Activated T-helper 1 cell treated with anti-CD3 and anti-CD28 coated beads, Interleukin-12 subunit alpha, Interleukin-12 subunit beta, Interleukin-2, Interleukin-4 antibody, amounts not matched to agents 30 ng/mL and 10 ng/mL and 1 ng/mL, durations not matched to agents 14 hours and 24 hours and 36 hours (primary cell): ENCODE measurements around the gene SPTB. TPM values are rescaled to one million over a fixed set of nuclear protein-coding genes. Genes with fewer than 3 reads are reported as not detected.

ENCODE experiments used
- DNase-seq: peaks from one replicate; pipeline ENCODE4 v3.0.0; 2021; ENCODE audit warnings: low spot score
- H3K27ac Mint-ChIP-seq: one replicate; pipeline ENCODE4 v1.8.0; 2021; ENCODE audit warnings: mild to moderate bottlenecking, mixed read lengths
- H3K27me3 Mint-ChIP-seq: one replicate; pipeline ENCODE4 v1.8.0; 2022; ENCODE audit warnings: mild to moderate bottlenecking, moderate library complexity, mixed read lengths; ENCODE audit not compliant: insufficient read depth
- H3K36me3 Mint-ChIP-seq: one replicate; pipeline ENCODE4 v1.8.0; 2021; ENCODE audit warnings: low read depth, mixed read lengths
- H3K4me1 Mint-ChIP-seq: one replicate; pipeline ENCODE4 v1.8.0; 2021; ENCODE audit warnings: low read depth, mixed read lengths
- H3K4me3 Mint-ChIP-seq: one replicate; pipeline ENCODE4 v1.8.0; 2021; ENCODE audit warnings: mild to moderate bottlenecking, moderate library complexity, mixed read lengths
- H3K9me3 Mint-ChIP-seq: one replicate; pipeline ENCODE4 v1.8.0; 2021; ENCODE audit warnings: mixed read lengths
- intact Hi-C: fragments of 100-400 bp; cut with micrococcal nuclease; formaldehyde crosslinking; loops from one replicate; pipeline ENCODE4 v1.15.1; 2024
- total RNA-seq: library from RNA; stranded (reverse); gene quantifications from 2 replicates; pipeline ENCODE4 v1.2.3, GENCODE V29; 2022

SPTB gene
- total RNA-seq, 1 donor from 2014 or later: not detected

GRCh38 chr14:64734990-64735389 lies 144.7 kb downstream of the SPTB start:
- Mint-ChIP-seq H3K9me3 (no peaks in the 10 kb centered on the region), H3K27me3 (no peaks in the 10 kb centered on the region), H3K4me1 (peaks cover 26% of the 10 kb centered on the region), H3K36me3 (peaks cover 8% of the 10 kb centered on the region), H3K4me3 (no peak overlapping the region), H3K27ac (no peak overlapping the region)
- intact Hi-C loops: no loop called here
- no peak for DNase-seq

- no peak overlapping the region for H3K4me3 Mint-ChIP-seq
These were observed 145.8 kb downstream of the SPTB start for GRCh38 chr14:64733899-64734298.

GRCh38 chr14:64733321-64733720 lies 146.4 kb downstream of the SPTB start:
- peaks cover 40% of the 10 kb centered on the region for H3K4me1 Mint-ChIP-seq

More at GRCh38 chr14:64733899-64734298, 145.8 kb downstream of the SPTB start:
- Mint-ChIP-seq H3K36me3 (peaks cover 10% of the 10 kb centered on the region), H3K27ac (no peak overlapping the region), H3K4me1 (peaks cover 37% of the 10 kb centered on the region), H3K9me3 (no peaks in the 10 kb centered on the region), H3K27me3 (no peaks in the 10 kb centered on the region)
- DNase-seq: no peak
- intact Hi-C loops: no loop called here

DNA sequence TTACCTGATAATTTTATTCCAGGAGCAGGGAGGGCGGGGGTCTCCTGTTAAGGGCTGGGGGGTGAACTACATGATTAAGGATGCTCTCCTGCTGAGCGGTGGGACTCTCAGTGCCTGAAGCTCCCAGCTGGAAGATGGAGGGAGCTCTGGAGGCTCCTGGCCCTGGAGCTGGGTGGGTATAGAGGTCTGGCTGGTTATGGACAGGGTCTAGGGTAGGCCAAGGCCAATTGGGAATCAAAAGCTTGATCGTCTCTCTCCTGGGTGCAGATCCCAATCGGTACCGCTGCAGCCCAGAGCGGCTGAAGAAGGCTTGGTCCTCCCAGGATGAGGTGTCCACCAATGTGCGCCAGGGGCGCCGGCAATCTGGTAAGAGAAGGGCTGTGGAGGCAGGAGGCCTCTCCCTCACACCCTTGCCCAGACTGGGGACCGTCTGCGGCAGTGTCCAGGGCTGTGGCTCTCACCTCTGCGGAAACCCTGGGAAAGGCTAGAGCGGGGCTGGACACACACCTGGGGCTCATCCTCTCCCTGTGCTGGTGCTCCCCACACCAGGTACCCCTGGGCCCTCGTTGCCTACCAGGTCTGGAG lies 147.1 kb downstream of the SPTB start:
- Mint-ChIP-seq H3K27ac (no peak overlapping the region), H3K27me3 (no peaks in the 10 kb centered on the region), H3K9me3 (no peaks in the 10 kb centered on the region), H3K4me3 (no peak overlapping the region), H3K36me3 (peaks cover 10% of the 10 kb centered on the region), H3K4me1 (peaks cover 40% of the 10 kb centered on the region)
- no peak for DNase-seq
- intact Hi-C loops: no loop called here

More at GRCh38 chr14:64733321-64733720, 146.4 kb downstream of the SPTB start:
- Mint-ChIP-seq H3K4me3 (no peak overlapping the region), H3K36me3 (peaks cover 10% of the 10 kb centered on the region), H3K27ac (no peak overlapping the region), H3K9me3 (no peaks in the 10 kb centered on the region), H3K27me3 (no peaks in the 10 kb centered on the region)
- intact Hi-C loops: no loop called here
- no peak for DNase-seq

DNA sequence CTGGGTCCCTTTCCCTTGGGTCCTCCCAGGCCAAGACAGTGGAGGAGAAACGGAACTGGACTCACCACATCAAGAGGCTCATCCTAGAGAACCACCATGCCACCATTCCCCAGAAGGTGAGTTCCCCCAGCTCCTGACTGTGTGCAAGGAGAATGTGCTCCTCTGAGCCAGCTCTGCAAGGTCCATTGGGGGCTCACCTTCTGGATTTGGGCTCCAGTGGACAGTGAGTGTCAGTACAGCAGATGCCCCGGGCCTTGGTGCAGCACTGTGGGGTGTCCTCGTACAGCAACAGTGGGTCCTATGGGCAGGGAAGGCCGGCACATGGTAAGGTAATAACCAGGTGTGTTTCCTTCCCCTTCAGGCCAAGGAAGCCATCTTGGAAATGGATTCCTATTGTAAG lies 147.6 kb downstream of the SPTB start:
- intact Hi-C loops: no loop called here
- peaks cover 42% of the 10 kb centered on the region for H3K4me1 Mint-ChIP-seq
- H3K27ac Mint-ChIP-seq: no peak overlapping the region
- no peaks in the 10 kb centered on the region for H3K9me3 Mint-ChIP-seq
- H3K27me3 Mint-ChIP-seq: no peaks in the 10 kb centered on the region
- peaks cover 10% of the 10 kb centered on the region for H3K36me3 Mint-ChIP-seq
- DNase-seq: no peak
- no peak overlapping the region for H3K4me3 Mint-ChIP-seq

DNA sequence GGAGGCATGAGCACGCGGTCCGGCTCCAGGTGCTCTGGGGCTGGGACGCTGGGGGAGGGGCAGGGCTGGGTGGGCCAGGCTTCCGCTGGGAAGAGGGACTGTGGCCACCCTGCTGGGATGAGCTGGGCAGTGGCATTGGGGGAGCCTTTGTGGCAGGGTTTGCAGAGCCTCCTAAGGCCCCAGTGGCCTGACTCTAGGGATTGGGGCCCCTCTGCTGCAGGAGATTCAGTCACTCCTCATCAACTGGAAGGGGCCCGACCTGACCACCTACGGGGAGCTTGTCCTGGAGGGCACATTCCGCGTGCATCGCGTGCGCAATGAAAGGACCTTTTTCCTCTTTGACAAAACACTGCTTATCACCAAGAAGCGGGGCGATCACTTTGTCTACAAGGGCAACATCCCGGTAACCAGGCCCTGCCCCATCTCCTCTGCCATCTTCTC lies 148.5 kb downstream of the SPTB start:
- no peak for DNase-seq
- H3K9me3 Mint-ChIP-seq: no peaks in the 10 kb centered on the region
- intact Hi-C loops: no loop called here
- no peak overlapping the region for H3K27ac Mint-ChIP-seq
- H3K27me3 Mint-ChIP-seq: no peaks in the 10 kb centered on the region
- peaks cover 51% of the 10 kb centered on the region for H3K4me1 Mint-ChIP-seq
- H3K36me3 Mint-ChIP-seq: peaks cover 10% of the 10 kb centered on the region
- no peak overlapping the region for H3K4me3 Mint-ChIP-seq

GRCh38 chr14:64730681-64731080 lies 149.0 kb downstream of the SPTB start:
- H3K4me1 Mint-ChIP-seq: peaks cover 56% of the 10 kb centered on the region
- no peaks in the 10 kb centered on the region for H3K27me3 Mint-ChIP-seq
- intact Hi-C loops: no loop called here
- no peaks in the 10 kb centered on the region for H3K9me3 Mint-ChIP-seq
- no peak for DNase-seq
- H3K27ac Mint-ChIP-seq: no peak overlapping the region
- peaks cover 10% of the 10 kb centered on the region for H3K36me3 Mint-ChIP-seq
- no peak overlapping the region for H3K4me3 Mint-ChIP-seq

GRCh38 chr14:64730061-64730440 lies 149.7 kb downstream of the SPTB start:
- H3K36me3 Mint-ChIP-seq: peaks cover 10% of the 10 kb centered on the region
- H3K27me3 Mint-ChIP-seq: no peaks in the 10 kb centered on the region
- H3K27ac Mint-ChIP-seq: no peak overlapping the region
- peaks cover 57% of the 10 kb centered on the region for H3K4me1 Mint-ChIP-seq
- H3K9me3 Mint-ChIP-seq: no peaks in the 10 kb centered on the region
- no peak for DNase-seq
- no peak overlapping the region for H3K4me3 Mint-ChIP-seq
- intact Hi-C loops: no loop called here

DNA sequence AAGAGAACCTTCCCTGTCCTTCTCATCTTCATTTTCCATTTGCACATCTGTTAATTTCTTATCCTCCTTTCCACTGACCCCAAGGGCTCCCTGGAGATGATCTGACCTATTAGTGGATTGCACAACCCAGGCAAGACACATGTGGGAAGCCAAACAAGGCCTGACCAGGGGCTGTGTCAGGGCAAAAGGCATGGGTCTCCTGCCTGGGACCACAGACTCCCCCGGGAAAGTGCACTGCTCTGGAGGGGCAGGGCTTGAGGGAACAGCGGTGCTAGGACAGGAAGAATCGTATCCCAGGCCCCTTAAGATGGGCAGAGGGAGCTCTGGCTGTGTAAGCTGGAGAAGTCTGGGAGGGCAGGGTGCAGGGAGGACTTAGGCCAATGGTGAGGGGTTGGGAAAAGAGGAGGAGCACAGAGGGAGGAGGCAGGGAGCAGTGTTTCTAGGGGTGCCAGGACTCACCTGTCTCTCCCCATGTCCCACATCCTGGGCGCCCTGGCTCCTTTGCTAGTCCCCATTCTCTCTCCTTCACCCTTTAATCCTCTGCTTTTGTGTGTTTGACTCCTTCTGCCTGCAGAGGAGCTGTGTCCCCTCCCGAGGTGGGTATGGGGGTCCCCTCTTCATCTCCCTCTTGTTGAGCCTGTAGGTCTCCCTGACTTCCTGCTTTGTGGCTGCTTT lies 150.2 kb downstream of the SPTB start:
- Mint-ChIP-seq H3K4me1 (peaks cover 59% of the 10 kb centered on the region), H3K9me3 (no peaks in the 10 kb centered on the region), H3K27ac (no peak overlapping the region), H3K4me3 (no peak overlapping the region), H3K27me3 (peaks cover under 1% of the 10 kb centered on the region), H3K36me3 (peaks cover 10% of the 10 kb centered on the region)
- intact Hi-C loops: loop anchor here (5.0 kb wide), 1 partner anchor 57 kb away; no protein-coding TSS in a partner anchor
- DNase-seq: no peak

GRCh38 chr14:64728856-64729255 lies 150.9 kb downstream of the SPTB start:
- Mint-ChIP-seq H3K4me3 (no peak overlapping the region), H3K4me1 (peaks cover 60% of the 10 kb centered on the region), H3K9me3 (no peaks in the 10 kb centered on the region), H3K36me3 (peaks cover 9% of the 10 kb centered on the region), H3K27ac (no peak overlapping the region), H3K27me3 (peaks cover 1% of the 10 kb centered on the region)
- intact Hi-C loops: loop anchor here (5.0 kb wide), 1 partner anchor 57 kb away; no protein-coding TSS in a partner anchor
- DNase-seq: no peak

DNA sequence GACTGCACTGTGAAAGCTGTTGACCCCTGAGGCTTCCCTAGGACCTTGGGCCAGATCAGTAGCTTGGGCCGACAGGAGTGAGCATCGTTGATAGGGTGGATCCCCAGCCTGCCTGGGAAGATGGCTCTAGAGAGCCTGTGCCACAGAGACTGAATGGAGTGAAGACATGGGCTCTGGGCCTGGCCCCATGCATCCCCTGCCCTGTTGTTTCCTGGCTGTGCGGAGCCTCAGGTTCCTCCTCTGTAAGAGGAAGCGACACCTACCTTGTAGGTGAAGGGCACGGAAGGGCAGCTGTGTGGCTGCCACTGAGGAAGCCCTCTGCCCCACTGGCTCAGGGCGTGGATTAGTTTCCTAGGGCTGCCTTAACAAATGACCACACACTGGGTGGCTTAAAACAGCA lies 151.6 kb downstream of the SPTB start:
- peaks cover 7% of the 10 kb centered on the region for H3K36me3 Mint-ChIP-seq
- DNase-seq: no peak
- H3K27me3 Mint-ChIP-seq: peaks cover 1% of the 10 kb centered on the region
- H3K4me1 Mint-ChIP-seq: peaks cover 61% of the 10 kb centered on the region
- no peak overlapping the region for H3K27ac Mint-ChIP-seq
- H3K9me3 Mint-ChIP-seq: no peaks in the 10 kb centered on the region
- intact Hi-C loops: loop anchor here (5.0 kb wide), 1 partner anchor 56 kb away; no protein-coding TSS in a partner anchor
- H3K4me3 Mint-ChIP-seq: no peak overlapping the region

GRCh38 chr14:64727551-64728071 lies 152.1 kb downstream of the SPTB start:
- DNase-seq: no peak
- intact Hi-C loops: loop anchor here (5.0 kb wide), 1 partner anchor 55 kb away; no protein-coding TSS in a partner anchor
- peaks cover 66% of the 10 kb centered on the region for H3K4me1 Mint-ChIP-seq
- H3K9me3 Mint-ChIP-seq: no peaks in the 10 kb centered on the region
- peaks cover 1% of the 10 kb centered on the region for H3K27me3 Mint-ChIP-seq
- H3K36me3 Mint-ChIP-seq: peaks cover 5% of the 10 kb centered on the region
- H3K4me3 Mint-ChIP-seq: no peak overlapping the region
- no peak overlapping the region for H3K27ac Mint-ChIP-seq

GRCh38 chr14:64726585-64726890 lies 153.2 kb downstream of the SPTB start:
- Mint-ChIP-seq H3K4me3 (no peak overlapping the region), H3K27ac (no peak overlapping the region), H3K4me1 (peaks cover 77% of the 10 kb centered on the region), H3K36me3 (peaks cover 3% of the 10 kb centered on the region), H3K9me3 (no peaks in the 10 kb centered on the region), H3K27me3 (peaks cover 1% of the 10 kb centered on the region)
- intact Hi-C loops: loop anchor here (5.0 kb wide), 1 partner anchor 54 kb away; no protein-coding TSS in a partner anchor
- DNase-seq: no peak
